K562 (cell line): Measurements from ENCODE around the gene HRAS. TPM values are rescaled to one million over a fixed set of nuclear protein-coding genes. Genes with fewer than 3 reads are reported as not detected.

Experiments
- ARNT ChIP-seq, 2 experiments: fragments of 450-650 bp; IDR thresholded peaks; 2 replicates each; pipeline ENCODE4 v1.6.1; 2016; ENCODE audit warnings: mild to moderate bottlenecking in 1 of 2
- FOXJ2 ChIP-seq: fragments of 200-800 bp; sonication (Bioruptor generic); IDR thresholded peaks from 2 replicates; pipeline ENCODE4 v1.6.1; 2016; ENCODE audit warnings: missing genetic modification characterization, missing compliant biosample characterization
- MAX ChIP-seq: sonication (generic); formaldehyde crosslinking; IDR thresholded peaks from 2 replicates; pipeline ENCODE4 v1.9.0; 2022; ENCODE audit warnings: mild to moderate bottlenecking, missing genetic modification reagents
- MGA ChIP-seq: fragments of 450-650 bp; IDR thresholded peaks from 2 replicates; pipeline ENCODE4 v1.6.1; 2016; ENCODE audit warnings: mild to moderate bottlenecking, moderate library complexity
- NR2C1 ChIP-seq, 2 experiments: fragments of 450-650 bp; IDR thresholded peaks; 2 replicates each; pipeline ENCODE4 v1.6.1; 2017; ENCODE audit warnings: mild to moderate bottlenecking in 2 of 2, antibody characterized with exemption in 1 of 2, inconsistent platforms in 1 of 2, missing compliant biosample characterization in 1 of 2, missing genetic modification characterization in 1 of 2
- POLR2AphosphoS5 ChIP-seq: IDR thresholded peaks from 2 replicates; pipeline ENCODE4 v1.6.1; 2011; ENCODE audit warnings: mild to moderate bottlenecking, low read depth, low read length, moderate library complexity; ENCODE audit not compliant: control insufficient read depth, insufficient read depth
- SMARCE1 ChIP-seq: fragments of 450-650 bp; IDR thresholded peaks from 2 replicates; pipeline ENCODE4 v1.7.1; 2016; ENCODE audit warnings: mild to moderate bottlenecking
- TFAP4 ChIP-seq: sonication (generic); formaldehyde crosslinking; IDR thresholded peaks from 2 replicates; pipeline ENCODE4 v1.8.0; 2022; ENCODE audit warnings: missing genetic modification reagents, mild to moderate bottlenecking, moderate library complexity, borderline replicate concordance
- ZNF175 ChIP-seq: fragments of 200-800 bp; sonication (Bioruptor generic); IDR thresholded peaks from 2 replicates; pipeline ENCODE4 v1.6.1; 2016; ENCODE audit warnings: low read depth, mild to moderate bottlenecking, missing genetic modification characterization, missing compliant biosample characterization
- ZNF3 ChIP-seq: fragments of 250-450 bp; sonication (Bioruptor Pico); IDR thresholded peaks from 2 replicates; pipeline ENCODE4 v1.5.0; 2021; ENCODE audit warnings: mild to moderate bottlenecking, moderate library complexity
- ZNF764 ChIP-seq: fragments of 250-450 bp; sonication (Bioruptor Pico); IDR thresholded peaks from 2 replicates; pipeline ENCODE4 v1.4.0; 2020; ENCODE audit warnings: low read depth, mild to moderate bottlenecking, moderate library complexity
- polyA plus RNA-seq, 8 experiments: library from polyadenylated mRNA; depleted of rRNA in 4 of 8; stranded (reverse) in 5 of 8; unstranded in 3 of 8; fragments of >200 nt; fragmentation: Nextera tagmentation in 2 of 8; fragmentation: Illumina TruSeq in 1 of 8; extraction: Ambion mirVana in 2 of 8; extraction: Trizol in 1 of 8; gene quantifications; 2 replicates each; pipeline versions ENCODE4 v1.2.1 to v1.2.3, GENCODE V29; 2011 to 2014; ENCODE audit warnings: inconsistent platforms in 1 of 8, missing spikeins in 1 of 8
- total RNA-seq, 7 experiments: library from RNA; depleted of rRNA in 6 of 7; stranded (reverse); fragments of >200 nt in 6 of 7; fragmentation: Illumina TruSeq in 2 of 7; extraction: Trizol in 2 of 7; gene quantifications; 2 replicates each; pipeline versions ENCODE4 v1.2.1 to v1.2.3, GENCODE V29; 2011 to 2021; ENCODE audit warnings: low replicate concordance in 1 of 7

Gene HRAS
- total and polyA plus RNA-seq, 9 of the 15 experiments (the other 6 are each of a cell fraction or from before 2014, with no cell fraction given), result 2.8 to 73.5 (median 29.6) TPM

GRCh38 chr11:559712-560304 is 24.4 kb upstream of the HRAS start (continued):
- peak; percentile 42; the same call in 1 of the 2 replicates for TF ChIP-seq TFAP4 (CRISPR knock-in tag)
- TF ChIP-seq ZNF175, result no peak
- 0 out of 2 replicates have a peak, but pooled peaks have one; percentile 14 for TF ChIP-seq POLR2AphosphoS5
- peak; percentile 77 for TF ChIP-seq NR2C1 (IDR thresholded peaks at IDR 0.05)
- TF ChIP-seq NR2C1 (tag; IDR thresholded peaks at IDR 0.05), result 0 out of 2 replicates have a peak, but pooled peaks have one; percentile 19
- no peak for TF ChIP-seq MGA
- TF ChIP-seq FOXJ2 (tag), result no peak
- TF ChIP-seq MAX, result 0 out of 2 replicates have a peak, but pooled peaks have one; percentile 22
- no peak for TF ChIP-seq ZNF3
- no peak for TF ChIP-seq ZNF764 (CRISPR knock-in tag)
- TF ChIP-seq ARNT (IDR thresholded peaks at IDR 0.05), result no peak
- TF ChIP-seq SMARCE1, result no peak
